ENCODE results near the gene CCDC88B.
A peak's percentile ranks its signal among the peaks of the same experiment; 100 is the strongest.

CCDC88B gene

DNA sequence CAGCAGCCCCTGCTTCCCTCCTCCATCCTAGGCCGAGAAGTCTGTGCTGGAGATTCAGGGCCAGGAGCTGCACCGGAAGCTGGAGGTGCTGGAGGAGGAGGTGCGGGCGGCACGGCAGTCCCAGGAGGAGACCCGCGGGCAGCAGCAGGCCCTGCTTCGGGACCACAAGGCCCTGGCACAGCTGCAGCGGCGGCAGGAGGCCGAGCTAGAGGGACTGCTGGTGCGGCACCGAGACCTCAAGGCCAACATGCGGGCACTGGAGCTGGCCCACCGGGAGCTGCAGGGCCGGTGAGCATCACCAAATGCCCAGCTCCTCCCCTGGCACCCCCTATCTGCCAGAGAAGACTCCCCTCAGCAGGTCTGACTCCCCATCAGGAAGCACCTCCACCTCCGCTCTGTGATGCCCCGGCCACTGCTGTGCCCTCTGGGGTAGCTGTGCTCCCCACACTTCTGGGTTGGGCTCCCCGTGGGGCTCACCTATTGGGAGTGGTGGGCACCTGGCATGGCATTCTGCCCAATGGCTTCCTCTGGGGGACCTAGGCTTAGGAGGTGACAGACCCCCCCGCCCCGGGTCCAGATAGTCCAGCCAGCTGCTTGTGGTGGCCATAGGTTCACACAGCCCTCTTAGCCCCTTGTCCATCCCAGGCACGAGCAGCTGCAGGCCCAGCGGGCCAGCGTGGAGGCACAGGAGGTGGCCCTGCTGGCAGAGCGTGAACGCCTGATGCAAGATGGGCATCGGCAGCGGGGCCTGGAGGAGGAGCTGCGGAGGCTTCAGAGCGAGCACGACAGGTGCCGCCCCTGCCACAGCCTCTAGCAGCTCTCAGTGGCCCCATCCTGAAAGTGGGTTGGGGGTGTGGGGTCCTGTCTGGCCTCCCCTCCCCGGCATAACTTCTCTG lies 12.3 kb downstream of the CCDC88B start:
- no peaks in the 10 kb centered on the region for H3K27me3 ChIP-seq (replicated peaks; ENCODE audit: control insufficient read depth, insufficient read depth, low read length)
- H3K36me3 ChIP-seq (ENCODE audit: control insufficient read depth, insufficient read depth, low read length), result peaks cover 27% of the 10 kb centered on the region
- TF ChIP-seq, protein P1, sequence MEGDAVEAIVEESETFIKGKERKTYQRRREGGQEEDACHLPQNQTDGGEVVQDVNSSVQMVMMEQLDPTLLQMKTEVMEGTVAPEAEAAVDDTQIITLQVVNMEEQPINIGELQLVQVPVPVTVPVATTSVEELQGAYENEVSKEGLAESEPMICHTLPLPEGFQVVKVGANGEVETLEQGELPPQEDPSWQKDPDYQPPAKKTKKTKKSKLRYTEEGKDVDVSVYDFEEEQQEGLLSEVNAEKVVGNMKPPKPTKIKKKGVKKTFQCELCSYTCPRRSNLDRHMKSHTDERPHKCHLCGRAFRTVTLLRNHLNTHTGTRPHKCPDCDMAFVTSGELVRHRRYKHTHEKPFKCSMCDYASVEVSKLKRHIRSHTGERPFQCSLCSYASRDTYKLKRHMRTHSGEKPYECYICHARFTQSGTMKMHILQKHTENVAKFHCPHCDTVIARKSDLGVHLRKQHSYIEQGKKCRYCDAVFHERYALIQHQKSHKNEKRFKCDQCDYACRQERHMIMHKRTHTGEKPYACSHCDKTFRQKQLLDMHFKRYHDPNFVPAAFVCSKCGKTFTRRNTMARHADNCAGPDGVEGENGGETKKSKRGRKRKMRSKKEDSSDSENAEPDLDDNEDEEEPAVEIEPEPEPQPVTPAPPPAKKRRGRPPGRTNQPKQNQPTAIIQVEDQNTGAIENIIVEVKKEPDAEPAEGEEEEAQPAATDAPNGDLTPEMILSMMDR (IDR thresholded peaks at IDR 0.05; ENCODE audit: insufficient read depth, low read length, poor library complexity, severe bottlenecking), result no peak
- no peak overlapping the region for H3K4me3 ChIP-seq (replicated peaks; ENCODE audit: low read depth, low read length)
- DNase-seq (ENCODE audit: extremely low read depth, insufficient read length), result no peak

DNA sequence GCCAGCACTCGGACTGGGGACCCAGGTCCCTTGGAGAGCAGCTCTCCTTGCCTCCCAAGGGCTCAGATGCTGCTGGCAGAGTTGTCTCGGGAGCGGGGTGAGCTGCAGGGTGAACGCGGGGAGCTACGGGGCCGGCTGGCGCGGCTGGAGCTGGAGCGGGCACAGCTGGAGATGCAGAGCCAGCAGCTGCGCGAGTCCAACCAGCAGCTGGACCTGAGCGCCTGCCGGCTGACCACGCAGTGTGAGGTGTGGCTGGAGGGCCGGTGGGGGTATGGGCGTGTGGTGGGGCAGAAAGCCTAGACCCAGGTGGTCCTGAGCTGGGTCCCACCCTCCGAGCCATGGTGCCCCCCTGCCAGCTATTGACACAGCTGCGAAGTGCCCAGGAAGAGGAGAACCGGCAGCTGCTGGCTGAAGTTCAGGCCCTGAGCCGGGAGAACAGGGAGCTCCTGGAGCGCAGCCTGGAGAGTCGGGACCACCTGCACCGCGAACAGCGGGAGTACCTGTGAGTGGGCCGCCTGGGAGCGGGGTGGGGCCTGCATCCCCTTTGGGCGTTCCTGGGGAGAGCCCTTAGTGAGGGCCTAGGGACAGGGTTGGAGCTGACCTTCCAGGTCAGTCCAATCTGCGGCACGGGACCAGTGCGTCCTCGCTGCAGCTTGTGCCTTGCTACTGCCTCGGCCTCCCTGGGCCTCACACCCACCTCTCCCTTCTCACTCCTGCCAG lies 13.2 kb downstream of the CCDC88B start:
- Histone ChIP-seq H3K4me3 (replicated peaks; ENCODE audit: low read depth, low read length) (no peak overlapping the region), H3K36me3 (ENCODE audit: control insufficient read depth, insufficient read depth, low read length) (peaks cover 29% of the 10 kb centered on the region), H3K27me3 (replicated peaks; ENCODE audit: control insufficient read depth, insufficient read depth, low read length) (no peaks in the 10 kb centered on the region)
- no peak for DNase-seq (ENCODE audit: extremely low read depth, insufficient read length)
- TF ChIP-seq, protein P1 (IDR thresholded peaks at IDR 0.05; ENCODE audit: insufficient read depth, low read length, poor library complexity, severe bottlenecking), result no peak

DNA sequence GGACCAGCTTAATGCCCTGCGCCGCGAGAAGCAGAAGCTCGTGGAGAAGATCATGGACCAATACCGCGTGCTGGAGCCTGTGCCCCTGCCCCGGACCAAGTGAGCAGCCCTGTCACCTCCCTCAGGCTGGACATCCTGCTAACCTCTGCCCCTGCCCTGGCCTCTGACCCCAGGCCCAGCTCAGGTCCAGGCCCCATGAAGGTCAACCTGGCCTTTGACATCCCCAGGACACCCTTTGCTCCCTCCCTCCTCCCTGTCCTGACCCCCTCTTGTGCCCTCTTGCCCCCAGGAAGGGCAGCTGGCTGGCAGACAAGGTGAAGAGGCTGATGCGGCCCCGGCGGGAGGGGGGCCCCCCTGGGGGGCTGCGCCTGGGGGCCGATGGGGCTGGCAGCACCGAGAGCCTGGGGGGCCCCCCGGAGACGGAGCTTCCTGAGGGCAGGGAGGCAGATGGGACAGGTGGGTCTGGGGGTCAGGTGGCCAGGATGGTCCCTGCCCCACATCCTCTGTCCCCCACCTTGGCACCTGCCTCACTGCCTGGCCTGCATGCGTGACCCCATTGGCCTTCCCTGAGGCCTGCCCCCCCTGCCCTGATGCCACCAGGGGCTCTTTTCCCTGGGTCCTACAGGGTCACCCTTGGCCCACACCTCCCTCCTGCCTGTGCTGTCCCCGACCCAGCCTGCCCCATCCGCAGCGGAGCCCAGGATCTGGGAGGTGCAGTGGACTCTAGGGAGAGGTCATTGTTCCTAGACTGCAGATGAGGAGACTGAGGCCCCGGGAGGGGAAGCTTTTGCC lies 13.9 kb downstream of the CCDC88B start:
- Histone ChIP-seq H3K27me3 (replicated peaks; ENCODE audit: control insufficient read depth, insufficient read depth, low read length) (no peaks in the 10 kb centered on the region), H3K36me3 (ENCODE audit: control insufficient read depth, insufficient read depth, low read length) (peaks cover 27% of the 10 kb centered on the region), H3K4me3 (replicated peaks; ENCODE audit: low read depth, low read length) (no peak overlapping the region)
- TF ChIP-seq, protein P1 (IDR thresholded peaks at IDR 0.05; ENCODE audit: insufficient read depth, low read length, poor library complexity, severe bottlenecking), result no peak
- no peak for DNase-seq (ENCODE audit: extremely low read depth, insufficient read length)

DNA sequence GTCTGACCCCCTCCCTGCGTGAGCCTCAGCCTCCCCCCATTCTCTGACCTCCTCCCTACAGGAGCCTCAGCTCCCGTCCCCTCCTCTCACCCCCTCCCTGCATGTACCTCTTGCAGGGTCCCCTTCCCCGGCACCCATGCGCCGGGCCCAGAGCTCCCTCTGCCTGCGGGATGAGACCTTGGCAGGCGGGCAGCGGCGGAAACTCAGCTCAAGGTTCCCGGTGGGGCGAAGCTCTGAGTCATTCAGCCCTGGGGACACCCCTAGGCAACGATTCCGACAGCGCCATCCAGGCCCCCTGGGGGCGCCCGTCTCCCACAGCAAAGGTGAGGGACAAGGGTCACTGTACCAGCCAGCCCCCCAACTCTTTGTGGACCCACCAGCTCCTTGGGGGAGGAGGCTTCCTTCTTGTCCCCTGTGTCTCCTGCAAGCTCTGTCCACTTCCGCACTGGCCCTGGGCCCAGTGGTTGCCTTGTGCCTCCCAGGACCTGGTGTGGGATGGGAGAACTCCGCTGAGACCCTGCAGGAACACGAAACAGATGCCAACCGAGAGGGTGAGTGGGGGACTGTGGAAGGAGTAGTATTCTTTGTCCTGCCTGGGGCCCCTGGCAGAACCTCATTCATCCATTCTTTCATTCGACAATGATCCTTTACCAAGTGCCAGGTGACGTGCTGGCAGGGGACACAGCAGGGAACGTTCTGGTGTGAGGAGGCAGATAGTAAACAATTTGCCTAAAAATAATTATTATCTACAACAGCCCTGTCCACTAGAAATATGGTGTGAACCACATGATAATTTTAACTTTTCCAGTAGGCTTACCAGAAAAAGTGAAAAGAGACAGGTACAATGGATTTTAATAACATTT lies 15.3 kb downstream of the CCDC88B start:
- peak; percentile 64 for DNase-seq (ENCODE audit: extremely low read depth, insufficient read length)
- Histone ChIP-seq H3K36me3 (ENCODE audit: control insufficient read depth, insufficient read depth, low read length) (peaks cover 20% of the 10 kb centered on the region), H3K27me3 (replicated peaks; ENCODE audit: control insufficient read depth, insufficient read depth, low read length) (no peaks in the 10 kb centered on the region), H3K4me3 (replicated peaks; ENCODE audit: low read depth, low read length) (no peak overlapping the region)
- TF ChIP-seq, protein P1 (IDR thresholded peaks at IDR 0.05; ENCODE audit: insufficient read depth, low read length, poor library complexity, severe bottlenecking), result peak; percentile 64

Measured in GM06990 (cell line).